ENCODE data around the gene FCER1A.

DNA sequence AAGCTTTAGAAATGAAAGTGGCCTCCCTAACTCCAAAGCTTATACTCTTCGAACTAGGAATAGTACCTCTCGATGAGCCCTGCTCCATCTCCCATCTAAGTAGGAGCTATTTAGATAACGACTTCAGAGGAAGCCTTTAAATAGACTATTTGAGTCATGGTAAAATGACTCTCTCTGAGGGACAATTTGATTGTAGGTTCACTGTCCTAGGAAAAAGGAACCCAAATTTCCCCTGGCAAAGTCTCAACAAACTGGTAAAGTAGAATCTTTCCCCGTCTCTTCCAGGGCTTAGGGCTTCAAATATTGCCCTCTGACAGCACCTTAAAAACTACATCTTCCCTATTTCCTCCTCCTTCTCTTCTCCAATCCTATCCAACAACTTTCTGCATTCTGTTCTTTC lies 2.0 kb upstream of the FCER1A start:
- TF ChIP-seq, protein P1, sequence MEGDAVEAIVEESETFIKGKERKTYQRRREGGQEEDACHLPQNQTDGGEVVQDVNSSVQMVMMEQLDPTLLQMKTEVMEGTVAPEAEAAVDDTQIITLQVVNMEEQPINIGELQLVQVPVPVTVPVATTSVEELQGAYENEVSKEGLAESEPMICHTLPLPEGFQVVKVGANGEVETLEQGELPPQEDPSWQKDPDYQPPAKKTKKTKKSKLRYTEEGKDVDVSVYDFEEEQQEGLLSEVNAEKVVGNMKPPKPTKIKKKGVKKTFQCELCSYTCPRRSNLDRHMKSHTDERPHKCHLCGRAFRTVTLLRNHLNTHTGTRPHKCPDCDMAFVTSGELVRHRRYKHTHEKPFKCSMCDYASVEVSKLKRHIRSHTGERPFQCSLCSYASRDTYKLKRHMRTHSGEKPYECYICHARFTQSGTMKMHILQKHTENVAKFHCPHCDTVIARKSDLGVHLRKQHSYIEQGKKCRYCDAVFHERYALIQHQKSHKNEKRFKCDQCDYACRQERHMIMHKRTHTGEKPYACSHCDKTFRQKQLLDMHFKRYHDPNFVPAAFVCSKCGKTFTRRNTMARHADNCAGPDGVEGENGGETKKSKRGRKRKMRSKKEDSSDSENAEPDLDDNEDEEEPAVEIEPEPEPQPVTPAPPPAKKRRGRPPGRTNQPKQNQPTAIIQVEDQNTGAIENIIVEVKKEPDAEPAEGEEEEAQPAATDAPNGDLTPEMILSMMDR (IDR thresholded peaks at IDR 0.05), result no peak
- TF ChIP-seq ZFX (IDR thresholded peaks at IDR 0.05; ENCODE audit: borderline replicate concordance), result no peak

Data from 22Rv1 (cell line).